Raji (cell line): ENCODE data around the gene WIZ.

Experiments used
- POLR2A ChIP-seq: IDR thresholded peaks from 2 replicates; pipeline ENCODE4 v1.6.1; 2011; ENCODE audit warnings: low read depth, low read length, control low read depth; ENCODE audit not compliant: insufficient read depth

The WIZ gene

DNA sequence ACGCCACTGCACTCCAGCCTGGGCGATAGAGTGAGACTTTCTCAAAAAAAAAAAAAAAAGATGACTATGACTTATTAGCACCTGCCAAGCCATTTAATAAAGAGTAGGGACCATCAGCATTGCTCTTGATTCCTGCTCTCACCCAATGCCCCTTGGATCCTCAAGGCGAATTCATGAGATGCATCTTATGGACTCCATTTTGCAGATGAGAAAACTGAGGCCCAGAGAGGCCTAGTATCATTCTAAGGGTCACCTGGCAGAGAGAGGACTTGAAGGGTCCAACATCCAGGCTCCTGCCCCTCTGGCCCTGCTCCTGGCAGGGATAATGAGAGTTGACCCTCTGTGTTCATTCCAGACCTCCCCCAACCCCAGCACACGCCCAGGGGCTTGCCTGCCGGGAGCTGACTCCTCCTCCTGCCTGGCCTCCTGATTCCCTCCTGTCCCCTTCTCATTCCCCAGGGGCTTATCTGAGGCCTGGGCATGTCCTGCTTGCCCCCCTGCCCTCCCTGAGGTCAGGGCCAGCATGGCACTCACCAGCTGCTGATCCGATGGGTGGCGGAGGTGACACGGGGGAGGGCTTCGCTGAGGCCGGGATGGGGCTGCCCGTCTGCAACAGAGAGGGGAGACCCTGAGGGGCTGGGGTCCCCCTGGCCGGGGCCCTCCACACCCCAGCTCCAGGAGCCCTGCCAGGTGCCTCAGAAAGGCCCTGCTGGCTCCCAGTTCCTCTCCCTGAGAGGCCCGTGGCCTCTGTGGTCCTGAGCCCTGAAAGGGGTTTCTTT, 7.4 kb downstream of the WIZ start:
- no peak for TF ChIP-seq POLR2A

DNA sequence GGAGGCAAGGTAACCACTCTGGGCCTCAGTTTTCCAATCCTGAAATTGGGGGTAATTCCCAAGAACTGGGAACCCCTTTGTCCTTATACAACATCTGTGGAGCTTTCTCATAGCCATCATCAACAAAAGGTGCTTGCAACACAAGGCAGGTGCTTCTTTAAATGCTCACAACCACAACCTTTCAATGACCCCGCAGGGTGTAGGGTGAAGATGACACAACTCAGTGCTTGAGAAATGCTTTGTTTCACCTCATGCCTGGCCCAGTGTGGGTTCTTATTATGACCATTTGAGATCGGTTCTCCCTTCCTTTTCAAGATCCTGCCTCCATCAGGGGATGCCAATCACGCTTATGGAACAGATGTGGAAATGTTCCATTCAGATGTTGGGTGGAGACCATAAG, 8.4 kb downstream of the WIZ start:
- TF ChIP-seq POLR2A, result no peak

DNA sequence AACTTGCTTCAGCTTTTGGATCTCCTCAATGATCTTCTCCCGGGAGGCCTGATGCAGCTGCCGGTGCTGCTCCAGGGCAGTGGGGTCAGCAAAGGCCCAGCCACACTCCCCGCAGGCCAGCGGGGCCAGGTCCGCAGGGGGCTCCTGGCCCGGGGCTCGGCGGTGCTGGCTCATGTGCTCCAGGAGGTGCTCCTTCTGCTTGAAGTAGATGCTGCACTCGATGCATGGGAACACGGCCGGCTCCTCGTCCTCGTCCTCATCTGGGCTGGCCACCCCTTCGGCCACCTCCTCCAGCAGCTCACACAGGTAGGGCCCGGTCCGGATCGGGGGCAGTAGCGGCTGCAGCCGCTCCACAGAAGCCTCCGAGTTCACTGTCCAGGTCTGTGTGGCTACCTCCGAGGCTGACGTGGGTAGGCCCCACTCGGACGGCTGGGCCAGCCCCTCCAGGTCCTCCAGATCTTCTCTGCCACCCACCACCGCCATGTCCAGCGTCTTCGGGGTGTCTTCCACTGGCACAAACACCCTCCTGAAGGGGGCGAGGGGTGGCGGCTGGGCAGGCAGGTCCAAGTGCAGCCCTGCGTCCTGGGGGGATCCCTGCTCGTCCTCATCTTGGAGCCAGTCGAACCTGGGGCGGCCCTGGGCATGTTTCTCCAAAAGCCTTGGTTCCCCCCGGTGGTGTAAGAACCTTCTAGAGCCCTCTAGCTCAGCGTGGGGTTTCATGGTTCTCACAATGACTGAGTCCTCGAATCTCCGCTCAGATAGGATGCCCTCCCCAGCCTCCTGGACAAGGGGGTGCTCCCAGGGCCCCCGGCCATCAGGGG, 9.7 kb downstream of the WIZ start:
- TF ChIP-seq POLR2A, result no peak

DNA sequence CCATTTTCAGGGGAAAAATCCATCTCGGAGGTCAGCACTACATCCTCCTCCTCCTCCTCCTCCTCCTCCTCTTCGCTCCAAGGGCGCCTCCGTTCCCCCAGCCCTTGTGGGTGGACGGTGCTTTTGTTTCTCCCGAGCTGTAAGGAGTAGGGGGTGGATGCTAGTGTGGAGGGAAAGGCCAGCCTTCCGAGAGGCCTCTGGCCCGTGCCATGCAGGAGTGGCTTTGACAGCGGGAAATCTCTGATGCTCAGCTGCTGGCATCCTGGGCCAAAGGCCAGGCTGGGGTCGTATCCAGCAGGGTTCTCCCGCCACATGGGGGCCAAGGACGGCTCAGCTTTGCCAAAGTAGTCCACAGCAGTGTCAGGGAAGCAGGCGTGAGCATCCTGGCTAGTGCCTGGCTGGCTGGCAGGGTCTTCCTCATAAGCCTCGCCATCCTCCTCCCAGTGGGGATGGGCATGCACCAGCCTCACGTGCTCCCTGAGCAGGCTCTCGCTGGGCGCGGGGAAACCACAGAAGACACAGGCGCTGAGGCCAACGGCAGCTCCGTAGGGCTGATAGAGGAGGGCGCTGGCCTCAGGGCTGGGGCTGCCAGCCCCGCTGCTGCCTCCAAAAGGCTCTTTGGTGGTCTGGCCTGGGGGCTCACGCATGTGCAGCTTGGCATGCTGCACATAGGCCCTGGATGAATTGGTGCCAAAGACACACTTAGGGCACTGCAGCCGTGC, 10.5 kb downstream of the WIZ start:
- no peak for TF ChIP-seq POLR2A

DNA sequence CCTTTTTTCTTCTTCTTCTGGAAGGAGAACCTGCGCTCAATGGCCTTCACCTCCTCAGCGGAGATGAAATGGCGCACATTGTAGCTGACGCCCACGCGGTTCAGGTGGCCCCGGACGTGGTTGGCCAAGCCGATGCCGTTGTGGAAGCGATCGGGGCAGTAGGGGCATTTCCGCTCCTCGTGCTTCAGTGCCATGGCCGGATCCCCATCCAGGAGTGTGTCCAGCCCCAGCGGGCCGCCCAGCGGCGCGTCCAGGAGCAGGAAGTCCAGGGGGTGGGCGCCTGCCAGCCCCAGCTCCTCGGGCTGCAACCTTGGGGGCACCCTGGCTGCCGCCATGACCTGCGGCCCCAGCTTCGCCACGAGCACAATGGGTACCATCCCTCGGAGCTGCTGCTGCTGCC, 11.2 kb downstream of the WIZ start:
- no peak for TF ChIP-seq POLR2A

DNA sequence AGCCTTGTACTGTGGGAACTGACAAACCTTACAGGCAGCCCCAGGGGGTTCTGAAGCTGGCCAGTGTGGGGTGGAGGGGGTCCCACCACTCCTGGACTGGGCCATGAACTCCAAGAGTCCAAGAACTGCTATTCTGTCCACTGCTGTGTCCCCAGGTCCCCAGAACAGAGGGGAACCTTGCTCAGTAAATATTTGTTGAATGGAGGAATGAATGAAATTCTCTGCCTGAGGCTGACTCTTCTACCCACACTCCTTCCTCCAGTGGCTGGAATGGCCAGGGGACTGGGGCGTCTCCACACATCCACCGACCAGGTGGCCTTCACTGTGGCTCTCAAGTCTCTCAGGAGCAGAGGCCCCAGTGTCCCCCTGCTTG, 11.6 kb downstream of the WIZ start:
- no peak for TF ChIP-seq POLR2A

DNA sequence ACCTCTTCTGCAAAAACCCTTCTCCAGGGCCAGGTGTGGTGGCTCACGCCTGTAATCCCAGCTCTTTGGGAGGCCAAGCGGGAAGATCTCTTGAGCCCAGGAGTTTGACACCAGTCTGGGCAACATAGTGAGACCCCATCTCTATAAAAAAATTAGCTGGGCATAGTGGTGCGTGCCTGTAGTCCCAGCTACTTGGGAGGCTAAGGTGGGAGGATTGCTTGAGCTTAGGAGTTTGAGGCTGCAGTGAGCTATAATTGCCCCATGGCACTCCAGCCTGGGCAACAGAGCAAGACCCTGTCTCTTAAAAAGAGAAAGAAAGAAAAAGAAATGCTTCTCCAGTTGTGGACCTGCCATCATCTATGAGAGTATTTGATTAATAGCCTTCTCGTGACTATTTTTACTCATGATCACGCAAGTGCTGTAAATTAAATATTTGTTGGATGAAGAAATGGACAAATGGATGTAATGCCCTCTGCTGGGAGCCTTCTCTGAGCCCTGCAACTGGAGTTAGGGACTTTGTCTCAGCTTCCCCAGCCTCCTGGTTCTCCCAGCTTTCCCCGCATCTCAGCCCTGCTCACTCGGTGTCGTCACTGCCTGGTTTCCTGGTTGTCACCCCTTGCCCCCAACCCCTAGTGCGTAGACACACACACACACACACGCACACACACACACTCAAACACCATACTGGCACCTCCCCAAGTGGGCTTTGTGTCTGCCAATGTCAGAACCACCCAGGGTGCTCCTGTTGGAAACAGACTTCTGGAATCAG, 12.2 kb downstream of the WIZ start:
- no peak for TF ChIP-seq POLR2A

DNA sequence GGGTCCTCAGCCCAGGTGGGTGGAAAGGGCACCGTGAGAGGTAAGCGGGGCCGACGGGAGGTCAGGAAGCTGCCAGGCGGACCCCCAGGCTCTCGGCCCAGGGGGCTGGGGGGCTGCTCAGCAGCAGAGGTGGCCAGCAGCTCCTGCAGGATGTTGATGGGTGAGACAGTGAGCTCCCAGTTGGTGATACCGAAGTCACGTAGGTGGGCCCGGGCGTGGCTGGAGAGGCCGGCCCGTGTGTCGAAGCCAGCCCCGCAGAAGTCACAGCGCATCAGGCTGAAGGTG, 13.0 kb downstream of the WIZ start:
- TF ChIP-seq POLR2A, result no peak

DNA sequence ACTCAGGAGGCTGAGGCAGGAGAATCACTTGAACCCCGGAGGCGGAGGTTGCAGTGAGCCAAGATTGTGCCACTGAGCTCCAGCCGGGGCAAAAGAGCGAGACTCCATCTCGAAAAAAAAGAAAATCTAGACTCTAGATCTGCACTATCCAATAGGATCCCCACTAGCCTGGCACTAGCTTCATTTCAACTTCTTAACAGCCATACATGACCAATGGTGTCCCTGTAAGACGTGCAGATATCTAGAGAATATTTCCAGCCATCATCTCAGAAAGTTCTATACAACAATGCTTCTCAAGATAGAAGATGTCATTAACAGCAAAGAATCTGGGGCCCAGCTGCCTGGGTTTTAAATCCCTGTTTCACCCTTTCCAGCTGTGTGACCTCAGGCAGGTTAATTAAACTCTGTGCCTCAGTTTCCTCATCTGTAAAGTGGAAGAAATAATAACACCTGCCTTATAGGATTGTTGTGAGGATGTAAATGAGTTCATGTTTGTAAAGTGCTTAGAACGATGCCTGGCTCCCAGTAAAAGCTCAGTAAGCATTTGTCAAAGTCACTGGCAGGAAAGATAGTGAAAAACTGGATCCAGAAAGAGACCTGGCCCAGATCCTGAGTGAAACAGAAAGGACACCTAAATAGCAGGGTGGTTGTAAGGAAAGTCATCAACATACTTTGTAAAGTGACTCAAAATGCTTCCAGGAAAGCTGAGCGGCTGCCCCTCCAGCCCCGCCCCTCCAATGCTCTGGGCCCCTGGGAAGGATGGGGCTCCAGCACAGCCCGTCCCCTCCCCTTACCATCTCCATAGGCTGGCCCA, 13.5 kb downstream of the WIZ start:
- no peak for TF ChIP-seq POLR2A

DNA sequence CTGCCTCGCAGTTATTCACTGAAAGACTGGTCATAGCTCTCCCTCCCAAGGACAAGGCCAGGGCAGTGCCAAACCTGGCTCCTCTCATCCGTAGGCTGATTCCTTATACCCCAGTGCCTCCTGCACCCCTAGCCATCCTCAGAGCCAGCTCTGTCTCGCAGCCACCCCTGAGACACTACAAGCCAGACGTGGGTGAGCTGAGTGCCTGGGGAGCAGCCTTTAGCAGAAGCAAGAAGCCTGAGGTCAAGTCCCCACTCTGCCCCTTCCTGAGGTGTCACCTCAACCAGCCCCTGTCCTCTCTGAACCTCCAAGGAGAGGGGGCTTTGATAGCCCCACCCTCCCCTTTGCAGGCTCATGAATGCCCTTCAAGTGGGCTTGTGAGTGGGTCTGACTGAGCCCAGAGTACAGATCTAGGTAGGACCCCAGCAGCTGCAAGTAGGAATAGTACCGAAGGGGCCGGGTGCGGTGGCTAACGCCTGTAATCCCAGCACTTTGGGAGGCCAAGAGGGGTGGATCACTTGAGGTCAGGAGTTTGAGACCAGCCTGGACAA, 16.2 kb downstream of the WIZ start:
- TF ChIP-seq POLR2A, result no peak

DNA sequence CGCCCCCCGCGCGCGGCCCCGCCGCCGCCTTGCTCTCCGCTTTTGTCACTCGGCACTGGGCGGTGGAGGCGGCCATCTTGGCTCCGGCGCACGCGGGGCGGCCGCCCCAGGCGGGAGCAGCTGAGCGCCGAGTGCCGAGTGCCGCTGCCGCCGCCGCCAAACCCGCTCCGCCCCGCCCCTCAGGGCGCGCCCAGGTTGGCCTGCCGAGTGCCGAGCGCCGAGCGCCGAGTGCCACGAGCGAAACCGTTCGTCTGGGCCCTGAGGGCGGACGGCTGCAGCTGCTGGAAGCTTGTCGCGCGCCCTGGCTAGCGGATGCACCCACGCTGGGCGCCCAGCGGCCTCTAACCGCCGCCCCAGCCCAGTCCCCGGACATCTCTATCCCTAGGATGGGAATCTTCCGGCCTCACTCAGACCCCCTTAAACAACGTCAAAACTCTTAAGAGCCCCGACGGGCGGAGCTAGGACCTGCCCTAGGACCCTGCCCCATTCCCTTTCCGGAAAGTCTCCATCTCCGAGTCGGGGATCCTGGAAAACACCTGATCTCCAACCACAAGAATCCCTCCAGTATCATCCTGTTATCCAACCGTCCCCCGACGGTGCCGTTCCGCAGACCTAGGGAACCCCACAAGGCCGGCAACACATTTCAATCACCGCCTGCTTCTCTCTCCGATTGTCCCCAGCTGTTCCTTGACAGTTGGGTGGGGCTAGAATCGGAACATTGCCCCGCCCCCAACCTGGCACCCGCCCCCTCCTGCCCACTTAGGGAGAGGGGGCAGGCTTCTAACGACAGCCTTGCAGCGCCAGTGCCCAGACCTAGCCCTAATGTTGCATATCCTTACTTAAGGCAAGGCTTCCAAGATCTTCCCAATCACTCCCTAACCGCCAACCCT, 16.9 kb downstream of the WIZ start:
- peak; percentile 79 for TF ChIP-seq POLR2A

DNA sequence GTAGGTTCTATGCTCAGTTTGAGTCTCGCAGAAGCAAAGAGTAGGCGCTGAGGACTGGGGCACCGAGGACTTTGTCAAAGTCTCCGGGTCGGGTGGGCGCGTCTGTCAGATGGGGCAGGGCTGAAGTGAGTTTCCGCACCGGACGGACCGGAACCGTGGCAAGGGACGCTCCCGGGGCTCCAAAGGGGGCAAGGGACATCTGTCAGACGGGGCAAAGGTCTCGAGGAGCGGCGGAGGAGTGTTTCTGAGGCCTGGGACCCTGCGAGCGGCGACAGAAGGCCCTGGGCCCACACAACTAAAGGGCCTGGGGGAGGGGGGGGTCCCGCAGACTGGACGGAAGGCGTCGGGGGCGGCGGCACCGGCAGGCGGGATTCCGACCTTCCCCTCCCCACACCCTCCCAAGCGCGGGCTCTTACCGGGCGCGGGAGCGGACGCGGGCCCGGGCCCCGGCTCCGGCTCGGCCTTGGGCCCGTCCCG, 17.7 kb downstream of the WIZ start:
- TF ChIP-seq POLR2A, result no peak

DNA sequence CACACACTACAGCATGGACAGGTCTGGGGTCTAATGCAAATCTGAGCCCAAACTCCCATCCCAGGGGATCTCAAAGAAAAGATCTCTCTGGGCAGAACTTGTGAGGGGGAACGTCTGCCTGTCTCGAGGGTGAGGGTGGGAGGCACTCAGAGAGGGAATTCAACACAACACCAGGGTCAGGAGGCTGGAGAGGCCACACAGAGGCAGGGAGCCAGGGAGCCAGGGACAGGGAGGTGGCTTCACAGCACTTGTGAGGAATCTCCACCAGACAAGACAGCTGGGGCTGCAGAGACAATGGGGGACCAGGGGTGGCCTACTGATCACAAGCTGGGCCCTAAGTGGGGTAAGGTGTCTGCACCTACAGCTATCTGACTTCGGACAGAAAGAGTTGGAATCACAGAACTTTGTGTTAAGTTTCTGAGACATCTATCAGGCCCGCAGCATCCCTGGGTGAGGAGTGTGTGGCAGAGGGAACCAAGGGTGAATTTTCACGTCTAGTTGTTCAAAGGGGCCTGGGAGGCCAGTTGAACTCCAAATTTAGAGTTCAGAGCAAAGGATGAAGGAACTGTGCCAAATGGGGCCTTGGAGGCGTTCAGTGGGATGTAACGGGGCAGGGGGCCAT, 18.2 kb downstream of the WIZ start:
- no peak for TF ChIP-seq POLR2A
